SHP77 treated with DMSO at 0.1 percent for 48 hours (cell line): Measurements from ENCODE around the gene MYO1B.

Experiments used
- DNase-seq: peaks from one replicate; lab custom pipeline; 2025; lab: John Stamatoyannopoulos, UW

Gene MYO1B

GRCh38 chr2:191262436-191262835 lies 17.2 kb downstream of the MYO1B start:
- DNase-seq, result no peak

- DNase-seq, result no peak
Observed at GRCh38 chr2:191263050-191263449, 17.8 kb downstream of the MYO1B start.

GRCh38 chr2:191264647-191265081 lies 19.5 kb downstream of the MYO1B start:
- DNase-seq, result no peak

GRCh38 chr2:191265311-191266170 lies 20.3 kb downstream of the MYO1B start:
- DNase-seq, result no peak

GRCh38 chr2:191266201-191266600 lies 21.0 kb downstream of the MYO1B start:
- DNase-seq, result no peak

GRCh38 chr2:191268596-191268995 lies 23.4 kb downstream of the MYO1B start:
- DNase-seq, result no peak

GRCh38 chr2:191270306-191271161 lies 25.3 kb downstream of the MYO1B start:
- no peak for DNase-seq

- no peak for DNase-seq
Observed at GRCh38 chr2:191272064-191272463, 26.9 kb downstream of the MYO1B start.

- DNase-seq, result no peak
Observed at GRCh38 chr2:191274413-191274815, 29.2 kb downstream of the MYO1B start.

GRCh38 chr2:191276792-191277465 lies 31.7 kb downstream of the MYO1B start:
- no peak for DNase-seq

- no peak for DNase-seq
Observed at GRCh38 chr2:191280290-191280689, 35.1 kb downstream of the MYO1B start.

GRCh38 chr2:191280834-191281756 lies 35.9 kb downstream of the MYO1B start:
- DNase-seq, result no peak

GRCh38 chr2:191285252-191285651 lies 40.0 kb downstream of the MYO1B start:
- DNase-seq, result no peak

GRCh38 chr2:191287820-191288219 lies 42.6 kb downstream of the MYO1B start:
- DNase-seq, result no peak

- no peak for DNase-seq
Observed at GRCh38 chr2:191289049-191289448, 43.8 kb downstream of the MYO1B start.

- no peak for DNase-seq
Observed at GRCh38 chr2:191291471-191291870, 46.3 kb downstream of the MYO1B start.

- no peak for DNase-seq
Observed at GRCh38 chr2:191292869-191293268, 47.7 kb downstream of the MYO1B start.

- no peak for DNase-seq
Observed at GRCh38 chr2:191295088-191295487, 49.9 kb downstream of the MYO1B start.

GRCh38 chr2:191296083-191297006 lies 51.1 kb downstream of the MYO1B start:
- DNase-seq, result no peak

GRCh38 chr2:191297033-191297432 lies 51.8 kb downstream of the MYO1B start:
- DNase-seq, result no peak
